K562 (cell line): ENCODE results near the gene SLC5A2. TPM values are rescaled to one million over a fixed set of nuclear protein-coding genes. Genes with fewer than 3 reads are reported as not detected.

Source experiments
- EHMT2 ChIP-seq: fragments of 450-650 bp; IDR thresholded peaks from 2 replicates; pipeline ENCODE4 v1.6.1; 2018; ENCODE audit warnings: antibody characterized with exemption
- NFE2 ChIP-seq: IDR thresholded peaks from 2 replicates; pipeline ENCODE4 v1.6.1; 2014; ENCODE audit warnings: antibody characterized with exemption, low read depth
- SMAD1 ChIP-seq: fragments of 150-350 bp; IDR thresholded peaks from 2 replicates; pipeline ENCODE4 v1.6.1; 2014; ENCODE audit warnings: low read length, low read depth; ENCODE audit not compliant: partially characterized antibody
- SMARCA4 ChIP-seq: fragments of 450-650 bp; IDR thresholded peaks from 2 replicates; pipeline ENCODE4 v1.6.1; 2016
- SREBF2 ChIP-seq: sonication (generic); formaldehyde crosslinking; IDR thresholded peaks from 2 replicates; pipeline ENCODE4 v1.4.0; 2020; ENCODE audit warnings: mild to moderate bottlenecking, missing genetic modification reagents
- TEAD4 ChIP-seq, 2 experiments: sonication (generic) in 1 of 2; formaldehyde crosslinking in 1 of 2; IDR thresholded peaks; 2 replicates each; pipeline versions ENCODE4 v1.6.1 to v1.8.0; 2012 to 2022; ENCODE audit warnings: borderline replicate concordance in 1 of 2, inconsistent platforms in 1 of 2, low read length in 1 of 2, mild to moderate bottlenecking in 1 of 2, missing genetic modification reagents in 1 of 2
- THRAP3 ChIP-seq: fragments of 450-650 bp; IDR thresholded peaks from 2 replicates; pipeline ENCODE4 v1.6.1; 2016; ENCODE audit warnings: mild to moderate bottlenecking, inconsistent platforms, borderline replicate concordance
- ZBTB7A ChIP-seq: IDR thresholded peaks from 2 replicates; pipeline ENCODE4 v1.6.1; 2011; ENCODE audit warnings: low read depth, mild to moderate bottlenecking, low read length, moderate library complexity, borderline replicate concordance; ENCODE audit not compliant: control insufficient read depth
- polyA plus RNA-seq, 8 experiments: library from polyadenylated mRNA; depleted of rRNA in 4 of 8; stranded (reverse) in 5 of 8; unstranded in 3 of 8; fragments of >200 nt; fragmentation: Nextera tagmentation in 2 of 8; fragmentation: Illumina TruSeq in 1 of 8; extraction: Ambion mirVana in 2 of 8; extraction: Trizol in 1 of 8; gene quantifications; 2 replicates each; pipeline versions ENCODE4 v1.2.1 to v1.2.3, GENCODE V29; 2011 to 2014; ENCODE audit warnings: inconsistent platforms in 1 of 8, missing spikeins in 1 of 8
- total RNA-seq, 7 experiments: library from RNA; depleted of rRNA in 6 of 7; stranded (reverse); fragments of >200 nt in 6 of 7; fragmentation: Illumina TruSeq in 2 of 7; extraction: Trizol in 2 of 7; gene quantifications; 2 replicates each; pipeline versions ENCODE4 v1.2.1 to v1.2.3, GENCODE V29; 2011 to 2021; ENCODE audit warnings: low replicate concordance in 1 of 7
- TF ChIP-seq, protein P1 (sequence below), 2 experiments: fragments of 450-650 bp; formaldehyde crosslinking in 1 of 2; IDR thresholded peaks; 2 replicates each; pipeline versions ENCODE4 v1.4.0 to v1.6.1; 2014 to 2020; ENCODE audit warnings: mild to moderate bottlenecking in 2 of 2, borderline replicate concordance in 1 of 2, low read depth in 1 of 2
- TF ChIP-seq, protein P2 (sequence below), 3 experiments: fragments of 200-800 bp in 1 of 3; sonication (Bioruptor generic) in 1 of 3; sonication (generic) in 1 of 3; formaldehyde crosslinking in 1 of 3; IDR thresholded peaks; 2 replicates each; pipeline versions ENCODE4 v1.6.1 to v1.8.0; 2016 to 2022; ENCODE audit warnings: mild to moderate bottlenecking in 2 of 3, missing compliant biosample characterization in 2 of 3, missing genetic modification characterization in 2 of 3, missing genetic modification reagents in 1 of 3
- TF ChIP-seq, protein P3 (sequence below): fragments of 450-650 bp; conservative IDR thresholded peaks from 2 replicates; pipeline ENCODE4 v1.6.1; 2016; ENCODE audit warnings: missing genetic modification characterization, low read depth, mild to moderate bottlenecking, control low read depth, missing compliant biosample characterization
- TF ChIP-seq, protein P4 (sequence below): fragments of 450-650 bp; formaldehyde crosslinking; IDR thresholded peaks from 2 replicates; pipeline ENCODE4 v1.4.0; 2022; ENCODE audit warnings: missing genetic modification characterization

Gene SLC5A2
- total and polyA plus RNA-seq, 9 of the 15 experiments (the other 6 are each of a cell fraction or from before 2014, with no cell fraction given), result 0.07 to 2.7 (median 2.2) TPM; not detected in 6

DNA sequence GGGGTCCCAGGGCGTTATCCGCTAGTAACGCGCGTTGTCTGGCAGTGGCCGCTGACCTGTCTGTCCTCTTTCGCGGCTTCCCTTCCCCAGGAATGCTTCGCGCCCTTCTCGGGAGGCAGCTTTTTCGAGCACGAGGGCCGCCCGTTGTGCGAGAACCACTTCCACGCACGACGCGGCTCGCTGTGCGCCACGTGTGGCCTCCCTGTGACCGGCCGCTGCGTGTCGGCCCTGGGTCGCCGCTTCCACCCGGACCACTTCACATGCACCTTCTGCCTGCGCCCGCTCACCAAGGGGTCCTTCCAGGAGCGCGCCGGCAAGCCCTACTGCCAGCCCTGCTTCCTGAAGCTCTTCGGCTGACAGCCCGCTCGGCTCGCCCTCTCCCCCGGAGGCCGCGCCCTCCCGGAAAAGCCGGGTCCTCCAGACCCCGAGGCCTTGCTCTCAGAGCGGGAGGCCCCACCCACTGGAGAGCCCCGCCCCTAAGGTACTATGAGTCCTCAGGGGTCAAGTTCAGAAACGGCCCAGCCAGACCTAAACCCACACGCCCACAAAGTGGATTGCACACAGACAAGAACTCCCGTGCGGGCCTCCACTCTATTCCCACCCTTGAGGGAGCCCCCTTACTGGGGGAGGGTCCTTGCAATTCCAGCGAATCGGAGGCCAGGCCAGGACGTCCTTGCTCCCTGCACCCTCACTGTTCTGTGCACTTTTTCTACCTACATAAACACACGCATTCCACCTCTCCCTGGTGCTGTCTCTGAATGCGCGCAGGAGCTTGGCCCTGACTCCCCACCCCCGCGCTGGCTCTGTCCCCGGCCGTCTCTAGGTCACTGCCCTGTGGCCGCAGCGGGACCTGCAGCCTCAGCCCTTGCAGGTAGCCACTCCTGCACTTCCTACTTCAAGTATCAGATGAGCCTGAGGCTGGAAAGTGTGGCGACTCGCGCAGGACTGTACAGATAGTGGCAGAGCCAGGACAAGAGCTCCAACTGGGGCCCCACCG lies 5.4 kb upstream of the SLC5A2 start (continued):
- TF ChIP-seq TEAD4 (IDR thresholded peaks at IDR 0.05; ENCODE audit: low read length), result no peak
- TF ChIP-seq TEAD4 (CRISPR knock-in tag; IDR thresholded peaks at IDR 0.05; ENCODE audit: borderline replicate concordance), result no peak
- TF ChIP-seq SMAD1, result no peak
- TF ChIP-seq, protein P1, sequence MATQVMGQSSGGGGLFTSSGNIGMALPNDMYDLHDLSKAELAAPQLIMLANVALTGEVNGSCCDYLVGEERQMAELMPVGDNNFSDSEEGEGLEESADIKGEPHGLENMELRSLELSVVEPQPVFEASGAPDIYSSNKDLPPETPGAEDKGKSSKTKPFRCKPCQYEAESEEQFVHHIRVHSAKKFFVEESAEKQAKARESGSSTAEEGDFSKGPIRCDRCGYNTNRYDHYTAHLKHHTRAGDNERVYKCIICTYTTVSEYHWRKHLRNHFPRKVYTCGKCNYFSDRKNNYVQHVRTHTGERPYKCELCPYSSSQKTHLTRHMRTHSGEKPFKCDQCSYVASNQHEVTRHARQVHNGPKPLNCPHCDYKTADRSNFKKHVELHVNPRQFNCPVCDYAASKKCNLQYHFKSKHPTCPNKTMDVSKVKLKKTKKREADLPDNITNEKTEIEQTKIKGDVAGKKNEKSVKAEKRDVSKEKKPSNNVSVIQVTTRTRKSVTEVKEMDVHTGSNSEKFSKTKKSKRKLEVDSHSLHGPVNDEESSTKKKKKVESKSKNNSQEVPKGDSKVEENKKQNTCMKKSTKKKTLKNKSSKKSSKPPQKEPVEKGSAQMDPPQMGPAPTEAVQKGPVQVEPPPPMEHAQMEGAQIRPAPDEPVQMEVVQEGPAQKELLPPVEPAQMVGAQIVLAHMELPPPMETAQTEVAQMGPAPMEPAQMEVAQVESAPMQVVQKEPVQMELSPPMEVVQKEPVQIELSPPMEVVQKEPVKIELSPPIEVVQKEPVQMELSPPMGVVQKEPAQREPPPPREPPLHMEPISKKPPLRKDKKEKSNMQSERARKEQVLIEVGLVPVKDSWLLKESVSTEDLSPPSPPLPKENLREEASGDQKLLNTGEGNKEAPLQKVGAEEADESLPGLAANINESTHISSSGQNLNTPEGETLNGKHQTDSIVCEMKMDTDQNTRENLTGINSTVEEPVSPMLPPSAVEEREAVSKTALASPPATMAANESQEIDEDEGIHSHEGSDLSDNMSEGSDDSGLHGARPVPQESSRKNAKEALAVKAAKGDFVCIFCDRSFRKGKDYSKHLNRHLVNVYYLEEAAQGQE (IDR thresholded peaks at IDR 0.05; ENCODE audit: borderline replicate concordance), result peak; percentile 32; the same call in 1 of the 2 replicates
- TF ChIP-seq, protein P1 (CRISPR knock-in tag; IDR thresholded peaks at IDR 0.05; ENCODE audit: low read depth), result 0 out of 2 replicates have a peak, but pooled peaks have one; percentile 33
- peak; percentile 75; the same call in 1 of the 2 replicates for TF ChIP-seq ZBTB7A
- TF ChIP-seq EHMT2, result no peak
- TF ChIP-seq NFE2, result no peak
- peak; percentile 38; the same call in 1 of the 2 replicates for TF ChIP-seq SMARCA4
- no peak for TF ChIP-seq THRAP3
- TF ChIP-seq, protein P2, sequence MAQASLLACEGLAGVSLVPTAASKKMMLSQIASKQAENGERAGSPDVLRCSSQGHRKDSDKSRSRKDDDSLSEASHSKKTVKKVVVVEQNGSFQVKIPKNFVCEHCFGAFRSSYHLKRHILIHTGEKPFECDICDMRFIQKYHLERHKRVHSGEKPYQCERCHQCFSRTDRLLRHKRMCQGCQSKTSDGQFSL (CRISPR knock-in tag; IDR thresholded peaks at IDR 0.05), result no peak
- TF ChIP-seq, protein P2 (tag; IDR thresholded peaks at IDR 0.05), result no peak
- TF ChIP-seq, protein P3, sequence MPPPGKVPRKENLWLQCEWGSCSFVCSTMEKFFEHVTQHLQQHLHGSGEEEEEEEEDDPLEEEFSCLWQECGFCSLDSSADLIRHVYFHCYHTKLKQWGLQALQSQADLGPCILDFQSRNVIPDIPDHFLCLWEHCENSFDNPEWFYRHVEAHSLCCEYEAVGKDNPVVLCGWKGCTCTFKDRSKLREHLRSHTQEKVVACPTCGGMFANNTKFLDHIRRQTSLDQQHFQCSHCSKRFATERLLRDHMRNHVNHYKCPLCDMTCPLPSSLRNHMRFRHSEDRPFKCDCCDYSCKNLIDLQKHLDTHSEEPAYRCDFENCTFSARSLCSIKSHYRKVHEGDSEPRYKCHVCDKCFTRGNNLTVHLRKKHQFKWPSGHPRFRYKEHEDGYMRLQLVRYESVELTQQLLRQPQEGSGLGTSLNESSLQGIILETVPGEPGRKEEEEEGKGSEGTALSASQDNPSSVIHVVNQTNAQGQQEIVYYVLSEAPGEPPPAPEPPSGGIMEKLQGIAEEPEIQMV, result no peak
- TF ChIP-seq, protein P4, sequence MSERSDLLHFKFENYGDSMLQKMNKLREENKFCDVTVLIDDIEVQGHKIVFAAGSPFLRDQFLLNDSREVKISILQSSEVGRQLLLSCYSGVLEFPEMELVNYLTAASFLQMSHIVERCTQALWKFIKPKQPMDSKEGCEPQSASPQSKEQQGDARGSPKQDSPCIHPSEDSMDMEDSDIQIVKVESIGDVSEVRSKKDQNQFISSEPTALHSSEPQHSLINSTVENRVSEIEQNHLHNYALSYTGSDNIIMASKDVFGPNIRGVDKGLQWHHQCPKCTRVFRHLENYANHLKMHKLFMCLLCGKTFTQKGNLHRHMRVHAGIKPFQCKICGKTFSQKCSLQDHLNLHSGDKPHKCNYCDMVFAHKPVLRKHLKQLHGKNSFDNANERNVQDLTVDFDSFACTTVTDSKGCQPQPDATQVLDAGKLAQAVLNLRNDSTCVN (CRISPR knock-in tag), result no peak
- no peak for TF ChIP-seq SREBF2 (CRISPR knock-in tag)
